ENCODE results near the gene C1orf185. TPM values are rescaled to one million over a fixed set of nuclear protein-coding genes. Genes with fewer than 3 reads are reported as not detected.

C1orf185 gene
- total and polyA plus RNA-seq, 2 of the 4 experiments (the other 2 are of a cell fraction) = not detected

GRCh38 chr1:51189421-51190073 lies 87.5 kb downstream of the C1orf185 start (continued):
- TF ChIP-seq MAFK (IDR thresholded peaks at IDR 0.05; ENCODE audit: low read depth, low read length) = no peak

- H3K9me1 ChIP-seq (ENCODE audit: insufficient read depth, low read length) = no peaks in the 10 kb centered on the region
- H3K23ac ChIP-seq (ENCODE audit: low read depth, low read length) = no peak overlapping the region
- in situ Hi-C loops (cut with MboI; ENCODE audit: low sequenced_read_pairs) (loop anchor here (5.0 to 25.0 kb wide), 4 partner anchors 51 to 829 kb away; no protein-coding TSS in a partner anchor), dilution Hi-C loops (cut with HindIII; ENCODE audit: low sequenced_read_pairs, unreplicated experiment) (no loop called here), intact Hi-C loops (cut with micrococcal nuclease) (loop anchor here (2.0 kb wide), 1 partner anchor 344 kb away; no protein-coding TSS in a partner anchor)
- POLR2A ChIA-PET (ENCODE audit: unreplicated experiment) = no interaction called here
- H2BK120ac ChIP-seq (ENCODE audit: low read depth, low read length) = no peak overlapping the region
- no peaks in the 10 kb centered on the region for H3K36me3 ChIP-seq (ENCODE audit: control insufficient read depth, insufficient read depth, low read length)
- no peak overlapping the region for H3K4me2 ChIP-seq (ENCODE audit: low read depth, low read length)
- H4K20me1 ChIP-seq (ENCODE audit: insufficient read depth, low read length) = no peaks in the 10 kb centered on the region
- H2AFZ ChIP-seq (replicated peaks; ENCODE audit: low read length, poor library complexity) = no peak overlapping the region
- no peak overlapping the region for H2BK20ac ChIP-seq (ENCODE audit: low read depth, low read length)
- H4K8ac ChIP-seq (ENCODE audit: low read depth in 2 of 2, low read length in 2 of 2) = no peak overlapping the region
- no peak overlapping the region for H2BK15ac ChIP-seq (ENCODE audit: low read depth, low read length)
- no peak overlapping the region for H3K18ac ChIP-seq (ENCODE audit: low read depth, low read length)
- H3K79me1 ChIP-seq (ENCODE audit: low read depth in 1 of 2, low read length in 2 of 2) = no peaks in the 10 kb centered on the region
- CTCF ChIA-PET = interaction anchor here (0.6 to 4.1 kb wide), 8 partner anchors 13 to 440 kb away, joined by 3 to 21 read pairs (median 4); no protein-coding TSS in a partner anchor
- H2BK5ac ChIP-seq (ENCODE audit: low read depth, low read length, poor library complexity, severe bottlenecking) = no peak overlapping the region
- H3K9me3 ChIP-seq (ENCODE audit: control insufficient read depth, insufficient read depth, low read length) = no peaks in the 10 kb centered on the region
- no peak overlapping the region for H2AK5ac ChIP-seq (ENCODE audit: low read depth, low read length)
- no TSS peak for BruUV-seq (replicated peaks)
- H3K4me1 ChIP-seq (ENCODE audit: control insufficient read depth, insufficient read depth, low read length) = no peaks in the 10 kb centered on the region
- no peak overlapping the region for H3K4ac ChIP-seq (ENCODE audit: low read depth, low read length)
- no peak overlapping the region for H3K4me3 ChIP-seq (ENCODE audit: insufficient read depth, low read depth, low read length)
- no peak for DNase-seq
- TF ChIP-seq ELK1 (IDR thresholded peaks at IDR 0.05; ENCODE audit: borderline replicate concordance, low read depth, low read length) = no peak
- no peak for TF ChIP-seq RAD21 (IDR thresholded peaks at IDR 0.05; ENCODE audit: low read length)
- TF ChIP-seq NFE2L2 (IDR thresholded peaks at IDR 0.05; ENCODE audit: low read depth, low read length) = no peak
- no peak for TF ChIP-seq FOS (IDR thresholded peaks at IDR 0.05; ENCODE audit: low read depth, low read length)
- no peak for TF ChIP-seq MAFK (IDR thresholded peaks at IDR 0.05; ENCODE audit: low read depth, low read length)
- no peak for TF ChIP-seq SMC3 (IDR thresholded peaks at IDR 0.05; ENCODE audit: low read depth, low read length)
- no peak for TF ChIP-seq BHLHE40 (IDR thresholded peaks at IDR 0.05; ENCODE audit: low read depth, low read length)
- no peak for TF ChIP-seq POLR2A (IDR thresholded peaks at IDR 0.05; ENCODE audit: low read depth, low read length)
- no peak overlapping the region for H3K56ac ChIP-seq (ENCODE audit: extremely low read depth, insufficient read depth, low read length)
- no peaks in the 10 kb centered on the region; the same call in 1 of the 2 replicates for H3K27me3 ChIP-seq (ENCODE audit: control insufficient read depth, insufficient read depth, low read length)
- H3K27ac ChIP-seq (ENCODE audit: insufficient read depth, low read length) = no peak overlapping the region
- no CpG with 5 or more reads among the region's 1 CpG for WGBS, 2 experiments (ENCODE audit: extremely low coverage in 2 of 2, insufficient read length in 1 of 2)
- no peak overlapping the region for H3K14ac ChIP-seq (replicated peaks; ENCODE audit: low read depth, low read length)
- no peak overlapping the region for H4K5ac ChIP-seq (ENCODE audit: low read depth, low read length)
- ATAC-seq (ENCODE audit: low read depth) = no peak
- H2AK9ac ChIP-seq (replicated peaks; ENCODE audit: low read depth, low read length, poor library complexity) = no peak overlapping the region
- H3K9ac ChIP-seq (ENCODE audit: low read depth, low read length) = no peak overlapping the region
- H4K91ac ChIP-seq (ENCODE audit: insufficient read depth, low read depth, low read length) = no peak overlapping the region
These were observed 88.9 kb downstream of the C1orf185 start for GRCh38 chr1:51190961-51191360.
